Hepatocyte (in vitro differentiated cells): ENCODE measurements around the gene NPIPB2. TPM values are rescaled to one million over a fixed set of nuclear protein-coding genes. Genes with fewer than 3 reads are reported as not detected.

Experiments
- DNase-seq: peaks from one replicate; pipeline ENCODE4 v3.0.0-alpha.2; 2016; ENCODE audit warnings: low spot score
- H2AFZ ChIP-seq: fragments of 200-600 bp; sonication (generic); 2 replicates; pipeline ENCODE4 v1.6.0; 2016; ENCODE audit warnings: antibody characterized with exemption, mild to moderate bottlenecking
- H3K27ac ChIP-seq: fragments of 200-600 bp; sonication (generic); 2 replicates; pipeline ENCODE4 v1.5.1; 2016; ENCODE audit warnings: mild to moderate bottlenecking
- H3K27me3 ChIP-seq: fragments of 200-600 bp; sonication (generic); 2 replicates; pipeline ENCODE4 v1.6.1; 2016
- H3K36me3 ChIP-seq: fragments of 200-600 bp; sonication (generic); replicated peaks from 2 replicates; pipeline ENCODE4 v1.5.1; 2016; ENCODE audit warnings: low read depth; ENCODE audit not compliant: insufficient read depth
- H3K4me1 ChIP-seq: fragments of 200-600 bp; sonication (generic); 2 replicates; pipeline ENCODE4 v1.5.1; 2016; ENCODE audit warnings: mild to moderate bottlenecking, moderate library complexity; ENCODE audit not compliant: insufficient read depth
- H3K4me2 ChIP-seq: fragments of 200-600 bp; sonication (generic); 2 replicates; pipeline ENCODE4 v1.6.0; 2016
- H3K4me3 ChIP-seq: fragments of 200-600 bp; sonication (generic); 2 replicates; pipeline ENCODE4 v1.5.1; 2016; ENCODE audit warnings: mild to moderate bottlenecking
- H3K79me2 ChIP-seq: fragments of 200-600 bp; sonication (generic); 2 replicates; pipeline ENCODE4 v1.6.0; 2017; ENCODE audit warnings: mild to moderate bottlenecking
- H3K9me2 ChIP-seq: fragments of 200-600 bp; sonication (generic); replicated peaks from 2 replicates; pipeline ENCODE4 v1.6.0; 2017; ENCODE audit warnings: mild to moderate bottlenecking; ENCODE audit not compliant: insufficient read depth
- H3K9me3 ChIP-seq: fragments of 200-600 bp; sonication (generic); 2 replicates; pipeline ENCODE4 v1.5.1; 2016; ENCODE audit warnings: low read depth, mild to moderate bottlenecking
- H4K20me1 ChIP-seq: fragments of 200-600 bp; sonication (generic); 2 replicates; pipeline ENCODE4 v1.6.0; 2016; ENCODE audit warnings: mild to moderate bottlenecking; ENCODE audit not compliant: insufficient read depth, poor library complexity, severe bottlenecking
- CTCF ChIP-seq: fragments of 200-600 bp; sonication (generic); IDR thresholded peaks from 2 replicates; pipeline ENCODE4 v1.5.1; 2016; ENCODE audit warnings: antibody characterized with exemption, mild to moderate bottlenecking; ENCODE audit not compliant: poor library complexity
- EZH2 ChIP-seq: fragments of 200-600 bp; sonication (generic); IDR thresholded peaks from 2 replicates; pipeline ENCODE4 v1.6.1; 2016; ENCODE audit warnings: antibody characterized with exemption, mild to moderate bottlenecking, borderline replicate concordance
- EZH2phosphoT487 ChIP-seq: fragments of 200-600 bp; sonication (generic); IDR thresholded peaks from one replicate; pipeline ENCODE4 v1.6.1; 2018; ENCODE audit warnings: antibody characterized with exemption, mild to moderate bottlenecking, low read depth, moderate library complexity; ENCODE audit not compliant: unreplicated experiment, severe bottlenecking
- WGBS: methylation state at CpG from one replicate; pipeline ENCODE4 v1.1.6; 2016; ENCODE audit warnings: low lambda C conversion rate; ENCODE audit errors: missing lambda C conversion rate; 5-methylcytosine and 5-hydroxymethylcytosine counted together
- polyA plus RNA-seq: library from polyadenylated mRNA; unstranded; fragments of >200 nt; fragmentation: Nextera tagmentation; extraction: Ambion mirVana; gene quantifications from 2 replicates; pipeline ENCODE4 v1.2.1, GENCODE V29; 2016
- total RNA-seq: library from RNA; depleted of rRNA; stranded (reverse); fragments of >200 nt; gene quantifications from 2 replicates; pipeline ENCODE4 v1.2.3, GENCODE V29; 2014

NPIPB2 gene
- total and polyA plus RNA-seq, 2 experiments from 2014 or later: 5.8 to 12.2 TPM

- TF ChIP-seq EZH2: no peak
- no peak for TF ChIP-seq CTCF
- TF ChIP-seq EZH2phosphoT487: no peak
- Histone ChIP-seq H3K4me3 (no peak overlapping the region), H3K79me2 (no peaks in the 10 kb centered on the region), H3K4me1 (peaks cover 3% of the 10 kb centered on the region), H3K9me3 (no peaks in the 10 kb centered on the region), H3K4me2 (no peak overlapping the region), H3K9me2 (no peaks in the 10 kb centered on the region), H3K27me3 (no peaks in the 10 kb centered on the region), H4K20me1 (no peaks in the 10 kb centered on the region), H3K36me3 (no peaks in the 10 kb centered on the region), H3K27ac (peak overlapping the region; percentile 50), H2AFZ (no peak overlapping the region)
- 85% methylated on average over 5 of the region's 5 CpGs for WGBS
- no peak for DNase-seq
These were observed 8.5 kb upstream of the NPIPB2 start for GRCh38 chr16:11950388-11950787.

GRCh38 chr16:11949527-11949926, 7.7 kb upstream of the NPIPB2 start:
- 14% methylated on average over 4 of the region's 4 CpGs for WGBS
- no peaks in the 10 kb centered on the region for H4K20me1 ChIP-seq
- DNase-seq: peak; percentile 68
- H3K9me3 ChIP-seq: no peaks in the 10 kb centered on the region
- H3K27me3 ChIP-seq: no peaks in the 10 kb centered on the region
- H2AFZ ChIP-seq: no peak overlapping the region
- no peaks in the 10 kb centered on the region for H3K9me2 ChIP-seq
- H3K4me1 ChIP-seq: peaks cover 3% of the 10 kb centered on the region
- no peaks in the 10 kb centered on the region for H3K36me3 ChIP-seq
- H3K4me3 ChIP-seq: no peak overlapping the region
- no peak for TF ChIP-seq EZH2phosphoT487
- peak; percentile 53 for TF ChIP-seq CTCF
- no peak for TF ChIP-seq EZH2
- no peak overlapping the region for H3K4me2 ChIP-seq
- no peak overlapping the region for H3K27ac ChIP-seq
- H3K79me2 ChIP-seq: no peaks in the 10 kb centered on the region

- no peaks in the 10 kb centered on the region for H3K9me2 ChIP-seq
- no peak for DNase-seq
- 94% methylated on average over 5 of the region's 5 CpGs for WGBS
These were observed 7.0 kb upstream of the NPIPB2 start for GRCh38 chr16:11948819-11949218.

More at GRCh38 chr16:11948819-11949218, 7.0 kb upstream of the NPIPB2 start:
- Histone ChIP-seq H3K4me1 (peaks cover 3% of the 10 kb centered on the region), H3K4me2 (no peak overlapping the region), H3K36me3 (no peaks in the 10 kb centered on the region), H3K9me3 (no peaks in the 10 kb centered on the region), H3K27ac (no peak overlapping the region), H3K4me3 (no peak overlapping the region), H4K20me1 (no peaks in the 10 kb centered on the region), H3K27me3 (no peaks in the 10 kb centered on the region), H3K79me2 (no peaks in the 10 kb centered on the region), H2AFZ (no peak overlapping the region)
- no peak for TF ChIP-seq CTCF
- TF ChIP-seq EZH2: no peak
- TF ChIP-seq EZH2phosphoT487: no peak
